K562 (cell line): ENCODE measurements around the gene NKD1. TPM values are rescaled to one million over a fixed set of nuclear protein-coding genes. Genes with fewer than 3 reads are reported as not detected.

Experiments used
- ATAC-seq: fragments of 200-7000 bp; cut with Tn5 transposase; 3 replicates; pipeline ENCODE4 v1.9.1; 2020; ENCODE audit warnings: moderate library complexity
- BruUV-seq: library from RNA; stranded (reverse); fragments of 400-500 nt; replicated peaks from 2 replicates; lab custom pipeline; 2021; lab: Mats Ljungman, UMichigan
- CTCF ChIA-PET: fragments of 300-600 bp; formaldehyde crosslinking; extraction: SDS; loops from one replicate; lab custom pipeline; 2021; ENCODE audit warnings: low intra/inter-chr PET ratio; lab: Yijun Ruan, JAX
- POLR2A ChIA-PET: fragments of 300-600, 350-650 bp; sonication (Branson Sonifier 250); formaldehyde crosslinking; extraction: SDS; loops from one replicate; lab custom pipeline; 2021; ENCODE audit warnings: antibody characterized with exemption, inconsistent platforms; lab: Yijun Ruan, JAX
- DNase-seq, 4 experiments: peaks; one replicate each; pipeline versions ENCODE4 v3.0.0 to v3.0.0-alpha.2; 2011 to 2018; ENCODE audit warnings: low spot score in 3 of 4, mixed read lengths in 3 of 4; ENCODE audit errors: extremely low read depth in 1 of 4
- FAIRE-seq: peaks from 2 replicates; lab custom pipeline; 2011; peaks lifted over from hg19 to GRCh38; lab: Jason Lieb, UNC
- H2AFZ ChIP-seq: 2 replicates; pipeline ENCODE4 v1.6.0; 2011; ENCODE audit warnings: low read depth, low read length, control low read depth, inconsistent platforms
- H3K27ac ChIP-seq: fragments of 200-600 bp; 3 replicates; pipeline ENCODE4 v1.8.0; 2011; ENCODE audit warnings: low read depth, mild to moderate bottlenecking, control low read depth, inconsistent platforms, low read length, moderate library complexity, mixed read lengths; ENCODE audit errors: extremely low read depth
- H3K27me3 ChIP-seq, 2 experiments: fragments of 300-600 bp in 1 of 2; 2 replicates in 1 of 2; 3 replicates in 1 of 2; pipeline versions ENCODE4 v1.6.0 to v1.8.0; 2011; ENCODE audit warnings: inconsistent platforms in 2 of 2, low read length in 2 of 2, mild to moderate bottlenecking in 1 of 2, mixed read lengths in 1 of 2, moderate library complexity in 1 of 2; ENCODE audit not compliant: control insufficient read depth in 2 of 2, insufficient read depth in 2 of 2
- H3K36me3 ChIP-seq: fragments of 300-600 bp; 3 replicates; pipeline ENCODE4 v1.8.0; 2011; ENCODE audit warnings: mild to moderate bottlenecking, low read length, inconsistent platforms; ENCODE audit not compliant: control insufficient read depth, insufficient read depth
- H3K4me1 ChIP-seq, 2 experiments: fragments of 200-600 bp in 1 of 2; replicated peaks in 1 of 2; 2 replicates in 1 of 2; 3 replicates in 1 of 2; pipeline versions ENCODE4 v1.5.1 to v1.8.0; 2011; ENCODE audit warnings: inconsistent platforms in 2 of 2, low read length in 2 of 2, mild to moderate bottlenecking in 1 of 2, mixed read lengths in 1 of 2, moderate library complexity in 1 of 2; ENCODE audit not compliant: control insufficient read depth in 2 of 2, insufficient read depth in 2 of 2
- H3K4me2 ChIP-seq: 2 replicates; pipeline ENCODE4 v1.6.1; 2011; ENCODE audit warnings: low read length, control low read depth, inconsistent platforms, mixed read lengths; ENCODE audit not compliant: insufficient read depth
- H3K4me3 ChIP-seq: fragments of 200-600 bp; sonication (generic), shearing (Covaris generic); 2 replicates; pipeline ENCODE4 v1.5.1; 2016; ENCODE audit warnings: control low read depth, inconsistent platforms
- H3K79me2 ChIP-seq: fragments of 200-600 bp; 3 replicates; pipeline ENCODE4 v1.8.0; 2011; ENCODE audit warnings: low read length, inconsistent platforms; ENCODE audit not compliant: control insufficient read depth, insufficient read depth
- H3K9ac ChIP-seq, 2 experiments: 2 replicates each; pipeline versions ENCODE4 v1.6.0 to v1.6.1; 2011; ENCODE audit warnings: low read depth in 2 of 2, low read length in 2 of 2, control low read depth in 1 of 2, inconsistent platforms in 1 of 2, mild to moderate bottlenecking in 1 of 2, mixed read lengths in 1 of 2; ENCODE audit not compliant: insufficient read depth in 1 of 2
- H3K9me1 ChIP-seq: one replicate; pipeline ENCODE4 v1.6.0; 2011; ENCODE audit warnings: inconsistent platforms, mild to moderate bottlenecking, low read length, moderate library complexity; ENCODE audit not compliant: control insufficient read depth, insufficient read depth
- H3K9me3 ChIP-seq: replicated peaks from 2 replicates; pipeline ENCODE4 v1.5.1; 2011; ENCODE audit warnings: low read depth, low read length, inconsistent platforms; ENCODE audit not compliant: control insufficient read depth, insufficient read depth
- H4K20me1 ChIP-seq: replicated peaks from 2 replicates; pipeline ENCODE4 v1.6.1; 2011; ENCODE audit warnings: low read length, inconsistent platforms, mixed read lengths; ENCODE audit not compliant: control insufficient read depth, insufficient read depth
- CHD2 ChIP-seq: IDR thresholded peaks from 2 replicates; pipeline ENCODE4 v1.6.1; 2011; ENCODE audit warnings: low read depth, low read length
- EHMT2 ChIP-seq: fragments of 450-650 bp; IDR thresholded peaks from 2 replicates; pipeline ENCODE4 v1.6.1; 2018; ENCODE audit warnings: antibody characterized with exemption
- ELF4 ChIP-seq: fragments of 450-650 bp; formaldehyde crosslinking; IDR thresholded peaks from 2 replicates; pipeline ENCODE4 v1.4.0; 2022; ENCODE audit warnings: missing genetic modification characterization
- HEY1 ChIP-seq: fragments of 250-450 bp; sonication (Bioruptor Pico); IDR thresholded peaks from 2 replicates; pipeline ENCODE4 v1.5.0; 2020; ENCODE audit warnings: mild to moderate bottlenecking, moderate library complexity, borderline replicate concordance
- ID3 ChIP-seq, 2 experiments: fragments of 250-450 bp in 1 of 2; fragments of 450-650 bp in 1 of 2; sonication (Bioruptor Pico) in 1 of 2; IDR thresholded peaks; 2 replicates each; pipeline versions ENCODE4 v1.6.1 to v1.8.0; 2016 to 2021; ENCODE audit warnings: mild to moderate bottlenecking in 2 of 2, moderate library complexity in 2 of 2, missing compliant biosample characterization in 1 of 2, missing genetic modification characterization in 1 of 2
- KHSRP ChIP-seq: fragments of 450-650 bp; IDR thresholded peaks from 2 replicates; pipeline ENCODE4 v1.6.1; 2017
- MEF2A ChIP-seq: IDR thresholded peaks from 2 replicates; pipeline ENCODE4 v1.6.1; 2011; ENCODE audit warnings: low read depth, mild to moderate bottlenecking, low read length, moderate library complexity; ENCODE audit not compliant: control insufficient read depth
- NFIC ChIP-seq: fragments of 450-650 bp; IDR thresholded peaks from 2 replicates; pipeline ENCODE4 v1.6.1; 2017; ENCODE audit warnings: mild to moderate bottlenecking, inconsistent platforms
- NFRKB ChIP-seq: fragments of 450-650 bp; IDR thresholded peaks from 2 replicates; pipeline ENCODE4 v1.6.1; 2016; ENCODE audit warnings: low read depth
- PKNOX1 ChIP-seq: fragments of 450-650 bp; IDR thresholded peaks from 2 replicates; pipeline ENCODE4 v1.6.1; 2016
- RBM15 ChIP-seq: fragments of 200-400 bp; formaldehyde crosslinking; IDR thresholded peaks from 2 replicates; pipeline ENCODE4 v1.6.1; 2018; ENCODE audit warnings: mild to moderate bottlenecking, low read length, moderate library complexity; ENCODE audit not compliant: insufficient read depth
- SAFB2 ChIP-seq: fragments of 200-400 bp; formaldehyde crosslinking; IDR thresholded peaks from 2 replicates; pipeline ENCODE4 v1.6.1; 2018; ENCODE audit warnings: borderline replicate concordance, low read length, low read depth, moderate library complexity; ENCODE audit not compliant: severe bottlenecking
- SMAD1 ChIP-seq: fragments of 150-350 bp; IDR thresholded peaks from 2 replicates; pipeline ENCODE4 v1.6.1; 2014; ENCODE audit warnings: low read length, low read depth; ENCODE audit not compliant: partially characterized antibody
- TAL1 ChIP-seq: fragments of 450-650 bp; IDR thresholded peaks from 2 replicates; pipeline ENCODE4 v1.6.1; 2016; ENCODE audit warnings: mild to moderate bottlenecking
- TBP ChIP-seq: optimal IDR thresholded peaks from 2 replicates; pipeline ENCODE3; 2011; ENCODE audit warnings: low read depth, low read length, improper control_type of control experiment
- TCF3 ChIP-seq: sonication (generic); formaldehyde crosslinking; IDR thresholded peaks from 2 replicates; pipeline ENCODE4 v1.4.0; 2020; ENCODE audit warnings: mild to moderate bottlenecking, missing genetic modification reagents
- TRIM24 ChIP-seq, 2 experiments: fragments of 450-650 bp; IDR thresholded peaks; 2 replicates each; pipeline ENCODE4 v1.6.1; 2016
- ZC3H11A ChIP-seq: IDR thresholded peaks from 2 replicates; pipeline ENCODE4 v1.6.1; 2012; ENCODE audit warnings: low read depth, low read length, improper control_type of control experiment
- ZFP1 ChIP-seq: fragments of 450-650 bp; formaldehyde crosslinking; IDR thresholded peaks from 2 replicates; pipeline ENCODE4 v1.4.0; 2020; ENCODE audit warnings: mild to moderate bottlenecking, mixed read lengths
- ZNF764 ChIP-seq: fragments of 250-450 bp; sonication (Bioruptor Pico); IDR thresholded peaks from 2 replicates; pipeline ENCODE4 v1.4.0; 2020; ENCODE audit warnings: low read depth, mild to moderate bottlenecking, moderate library complexity
- WGBS: fragments of 100-300 bp; shearing (Covaris generic); methylation state at CpG from one replicate; pipeline ENCODE4 v1.1.6; 2016; ENCODE audit warnings: low coverage, mixed read lengths; ENCODE audit not compliant: insufficient coverage; ENCODE audit errors: missing lambda C conversion rate; 5-methylcytosine and 5-hydroxymethylcytosine counted together
- in situ Hi-C: fragments of 300-500 bp; cut with MboI; formaldehyde crosslinking; loops from 4 replicates; pipeline ENCODE4 v1.15.0; 2018; ENCODE audit warnings: inconsistent platforms, mixed read lengths
- intact Hi-C: fragments of 100-400 bp; cut with micrococcal nuclease; formaldehyde crosslinking; loops from 2 replicates; pipeline ENCODE4 v1.14.2; 2022
- polyA plus RNA-seq, 8 experiments: library from polyadenylated mRNA; depleted of rRNA in 4 of 8; stranded (reverse) in 5 of 8; unstranded in 3 of 8; fragments of >200 nt; fragmentation: Nextera tagmentation in 2 of 8; fragmentation: Illumina TruSeq in 1 of 8; extraction: Ambion mirVana in 2 of 8; extraction: Trizol in 1 of 8; gene quantifications; 2 replicates each; pipeline versions ENCODE4 v1.2.1 to v1.2.3, GENCODE V29; 2011 to 2014; ENCODE audit warnings: inconsistent platforms in 1 of 8, missing spikeins in 1 of 8
- total RNA-seq, 7 experiments: library from RNA; depleted of rRNA in 6 of 7; stranded (reverse); fragments of >200 nt in 6 of 7; fragmentation: Illumina TruSeq in 2 of 7; extraction: Trizol in 2 of 7; gene quantifications; 2 replicates each; pipeline versions ENCODE4 v1.2.1 to v1.2.3, GENCODE V29; 2011 to 2021; ENCODE audit warnings: low replicate concordance in 1 of 7

The NKD1 gene
- total and polyA plus RNA-seq, 9 of the 15 experiments (the other 6 are each of a cell fraction or from before 2014, with no cell fraction given), result under 0.01 to 0.24 (median 0.04) TPM; not detected in 2

- CTCF ChIA-PET, result no interaction called here
- no peak for FAIRE-seq
- Histone ChIP-seq H3K36me3 (no peaks in the 10 kb centered on the region), H3K4me2 (no peak overlapping the region), H4K20me1 (0 out of 2 replicates have a peak, but pooled peaks cover 4% of the 10 kb centered on the region), H3K4me3 (no peak overlapping the region), H3K27me3 (peaks cover 8 to 56% of the 10 kb centered on the region in 2 experiments), H3K9me1 (no peaks in the 10 kb centered on the region), H3K79me2 (no peaks in the 10 kb centered on the region), H2AFZ (no peak overlapping the region), H3K4me1 (no peaks in the 10 kb centered on the region; a peak in 1 of 5 replicates), H3K9me3 (no peaks in the 10 kb centered on the region), H3K27ac (no peak overlapping the region), H3K9ac (no peak overlapping the region)
- no peak for ATAC-seq
- TF ChIP-seq ZNF764 (CRISPR knock-in tag), result no peak
- no peak for TF ChIP-seq ELF4
- no peak for TF ChIP-seq SMAD1
- TF ChIP-seq TBP, result no peak
- TF ChIP-seq TRIM24 (IDR thresholded peaks at IDR 0.05), result no peak
- TF ChIP-seq EHMT2, result no peak
- TF ChIP-seq ID3 (CRISPR knock-in tag; IDR thresholded peaks at IDR 0.05), result no peak
- TF ChIP-seq ID3 (tag; IDR thresholded peaks at IDR 0.05), result no peak
- no peak for TF ChIP-seq HEY1 (CRISPR knock-in tag)
- no peak for TF ChIP-seq NFRKB
- no peak for TF ChIP-seq TAL1
- TF ChIP-seq KHSRP, result no peak
- no peak for TF ChIP-seq ZC3H11A
- no peak for TF ChIP-seq RBM15
- TF ChIP-seq NFIC, result no peak
- no peak for TF ChIP-seq TCF3 (CRISPR knock-in tag)
- no peak for TF ChIP-seq SAFB2
- TF ChIP-seq PKNOX1, result no peak
- TF ChIP-seq CHD2, result no peak
- TF ChIP-seq ZFP1 (CRISPR knock-in tag), result no peak
- no peak for TF ChIP-seq MEF2A
- no TSS peak for BruUV-seq
- intact Hi-C loops, result no loop called here
- POLR2A ChIA-PET, result no interaction called here
- no peak for DNase-seq
- in situ Hi-C loops, result no loop called here
- under 1% methylated on average over 11 of the region's 12 CpGs for whole genome bisulfite sequencing
Measured at GRCh38 chr16:50625374-50625773, 77.2 kb downstream of the NKD1 start.
